Measurements from ENCODE around the gene RHBDD3.
"Not testable (repeated sequence)": the region's sequence is repeated elsewhere in the genome, so short reads cannot be mapped to it uniquely, and the experiment has no call there.

RHBDD3 gene

GRCh38 chr22:29231971-29232959 lies 35.5 kb downstream of the RHBDD3 start:
- H3K27ac Mint-ChIP-seq, result no peak overlapping the region
- DNase-seq (ENCODE audit: low spot score), result no peak
- H3K36me3 Mint-ChIP-seq (ENCODE audit: low read depth), result no peaks in the 10 kb centered on the region
- no peaks in the 10 kb centered on the region for H3K4me1 Mint-ChIP-seq (ENCODE audit: low read depth)
- peaks cover 4% of the 10 kb centered on the region for H3K9me3 Mint-ChIP-seq
- no peaks in the 10 kb centered on the region for H3K27me3 Mint-ChIP-seq (ENCODE audit: low read depth)
- no peak overlapping the region for H3K4me3 Mint-ChIP-seq

- Mint-ChIP-seq H3K4me3 (no peak overlapping the region), H3K36me3 (ENCODE audit: low read depth) (no peaks in the 10 kb centered on the region), H3K27me3 (ENCODE audit: low read depth) (no peaks in the 10 kb centered on the region), H3K4me1 (ENCODE audit: low read depth) (no peaks in the 10 kb centered on the region), H3K9me3 (peaks cover 4% of the 10 kb centered on the region), H3K27ac (no peak overlapping the region)
- no peak for DNase-seq (ENCODE audit: low spot score)
These were observed 36.6 kb downstream of the RHBDD3 start for GRCh38 chr22:29230972-29231875.

- no peak overlapping the region for H3K4me3 Mint-ChIP-seq
- H3K27ac Mint-ChIP-seq, result no peak overlapping the region
- no peaks in the 10 kb centered on the region for H3K9me3 Mint-ChIP-seq
- no peaks in the 10 kb centered on the region for H3K36me3 Mint-ChIP-seq (ENCODE audit: low read depth)
- no peaks in the 10 kb centered on the region for H3K4me1 Mint-ChIP-seq (ENCODE audit: low read depth)
- no peaks in the 10 kb centered on the region for H3K27me3 Mint-ChIP-seq (ENCODE audit: low read depth)
- no peak for DNase-seq (ENCODE audit: low spot score)
These were observed 41.3 kb downstream of the RHBDD3 start for GRCh38 chr22:29226351-29226981.

GRCh38 chr22:29225422-29226090 lies 42.2 kb downstream of the RHBDD3 start:
- Mint-ChIP-seq H3K36me3 (ENCODE audit: low read depth) (no peaks in the 10 kb centered on the region), H3K4me3 (no peak overlapping the region), H3K27ac (no peak overlapping the region), H3K27me3 (ENCODE audit: low read depth) (no peaks in the 10 kb centered on the region), H3K9me3 (no peaks in the 10 kb centered on the region), H3K4me1 (ENCODE audit: low read depth) (no peaks in the 10 kb centered on the region)
- no peak for DNase-seq (ENCODE audit: low spot score)

- Mint-ChIP-seq H3K27me3 (ENCODE audit: low read depth) (no peaks in the 10 kb centered on the region), H3K27ac (no peak overlapping the region), H3K4me3 (no peak overlapping the region), H3K9me3 (no peaks in the 10 kb centered on the region), H3K4me1 (ENCODE audit: low read depth) (no peaks in the 10 kb centered on the region), H3K36me3 (ENCODE audit: low read depth) (no peaks in the 10 kb centered on the region)
- no peak for DNase-seq (ENCODE audit: low spot score)
These were observed 42.8 kb downstream of the RHBDD3 start for GRCh38 chr22:29224859-29225410.

GRCh38 chr22:29224121-29224858 lies 43.5 kb downstream of the RHBDD3 start:
- H3K9me3 Mint-ChIP-seq, result no peaks in the 10 kb centered on the region
- no peaks in the 10 kb centered on the region for H3K27me3 Mint-ChIP-seq (ENCODE audit: low read depth)
- no peaks in the 10 kb centered on the region for H3K36me3 Mint-ChIP-seq (ENCODE audit: low read depth)
- H3K4me3 Mint-ChIP-seq, result no peak overlapping the region
- no peaks in the 10 kb centered on the region for H3K4me1 Mint-ChIP-seq (ENCODE audit: low read depth)
- no peak for DNase-seq (ENCODE audit: low spot score)
- H3K27ac Mint-ChIP-seq, result no peak overlapping the region

GRCh38 chr22:29219881-29220670 lies 47.7 kb downstream of the RHBDD3 start:
- H3K4me3 Mint-ChIP-seq, result no peak overlapping the region
- no peaks in the 10 kb centered on the region for H3K9me3 Mint-ChIP-seq
- H3K4me1 Mint-ChIP-seq (ENCODE audit: low read depth), result no peaks in the 10 kb centered on the region
- H3K27me3 Mint-ChIP-seq (ENCODE audit: low read depth), result no peaks in the 10 kb centered on the region
- no peak overlapping the region for H3K27ac Mint-ChIP-seq
- H3K36me3 Mint-ChIP-seq (ENCODE audit: low read depth), result no peaks in the 10 kb centered on the region
- DNase-seq (ENCODE audit: low spot score), result no peak

GRCh38 chr22:29219409-29219782 lies 48.4 kb downstream of the RHBDD3 start:
- H3K4me1 Mint-ChIP-seq (ENCODE audit: low read depth); DNase-seq (ENCODE audit: low spot score); H3K4me3 Mint-ChIP-seq; H3K9me3 Mint-ChIP-seq; H3K36me3 Mint-ChIP-seq (ENCODE audit: low read depth); H3K27me3 Mint-ChIP-seq (ENCODE audit: low read depth); H3K27ac Mint-ChIP-seq: not testable (repeated sequence)

GRCh38 chr22:29218758-29219408 lies 48.9 kb downstream of the RHBDD3 start:
- DNase-seq (ENCODE audit: low spot score), result no peak
- Mint-ChIP-seq H3K27me3 (ENCODE audit: low read depth) (no peaks in the 10 kb centered on the region), H3K27ac (no peak overlapping the region), H3K4me1 (ENCODE audit: low read depth) (no peaks in the 10 kb centered on the region), H3K4me3 (no peak overlapping the region), H3K9me3 (no peaks in the 10 kb centered on the region), H3K36me3 (ENCODE audit: low read depth) (no peaks in the 10 kb centered on the region)

- DNase-seq (ENCODE audit: low spot score), result no peak
- Mint-ChIP-seq H3K9me3 (no peaks in the 10 kb centered on the region), H3K27ac (no peak overlapping the region), H3K4me1 (ENCODE audit: low read depth) (no peaks in the 10 kb centered on the region), H3K4me3 (no peak overlapping the region), H3K27me3 (ENCODE audit: low read depth) (no peaks in the 10 kb centered on the region), H3K36me3 (ENCODE audit: low read depth) (no peaks in the 10 kb centered on the region)
These were observed 49.7 kb downstream of the RHBDD3 start for GRCh38 chr22:29217827-29218757.
